ENCODE results near the gene ERH. TPM values are rescaled to one million over a fixed set of nuclear protein-coding genes. Genes with fewer than 3 reads are reported as not detected.
A peak's percentile ranks its signal among the peaks of the same experiment; 100 is the strongest.

ERH gene
- total RNA-seq (ENCODE audit: unreplicated experiment): 282 TPM
- long read RNA-seq, transcript ERH-203 (4 exons, 1,124 nt): major isoform, 23 of 26 reads
- long read RNA-seq, partial matches to known transcripts: 2 of 26 reads
- long read RNA-seq, other reads (novel, unspliced or antisense): 1 of 26 reads

GRCh38 chr14:69398053-69398817 lies at the start of gene ERH, which contains the start of gene SLC39A9:
Gene ERH (minus strand): TSS chr14:69398299. CDS start chr14:69398233, 66 bp downstream.
Gene SLC39A9 (plus strand): TSS chr14:69398692. CDS start chr14:69399370, 678 bp downstream.
- no peak for TF ChIP-seq CTCF (IDR thresholded peaks at IDR 0.05; ENCODE audit: unreplicated experiment)
- Mint-ChIP-seq H3K4me3 (ENCODE audit: unreplicated experiment) (peak within 1 kb of the TSS; percentile 99), H3K36me3 (ENCODE audit: low read depth, unreplicated experiment) (peaks cover 19% of the 10 kb centered on the region), H3K27me3 (ENCODE audit: unreplicated experiment) (peaks cover 6% of the 10 kb centered on the region), H3K9me3 (ENCODE audit: unreplicated experiment) (no peaks in the 10 kb centered on the region), H3K4me1 (ENCODE audit: unreplicated experiment) (peaks cover 33% of the 10 kb centered on the region), H3K27ac (ENCODE audit: unreplicated experiment) (peak within 1 kb of the TSS; percentile 100)
- DNase-seq (ENCODE audit: low spot score): peak; percentile 86

GRCh38 chr14:69443296-69443805 lies 45.3 kb upstream of the ERH start:
- TF ChIP-seq CTCF (IDR thresholded peaks at IDR 0.05; ENCODE audit: unreplicated experiment): no peak
- no peaks in the 10 kb centered on the region for H3K9me3 Mint-ChIP-seq (ENCODE audit: unreplicated experiment)
- H3K36me3 Mint-ChIP-seq (ENCODE audit: low read depth, unreplicated experiment): peaks cover 3% of the 10 kb centered on the region
- H3K27me3 Mint-ChIP-seq (ENCODE audit: unreplicated experiment): no peaks in the 10 kb centered on the region
- no peak for DNase-seq (ENCODE audit: low spot score)
- H3K4me3 Mint-ChIP-seq (ENCODE audit: unreplicated experiment): no peak overlapping the region
- H3K4me1 Mint-ChIP-seq (ENCODE audit: unreplicated experiment): peaks cover 3% of the 10 kb centered on the region
- H3K27ac Mint-ChIP-seq (ENCODE audit: unreplicated experiment): no peak overlapping the region

DNA sequence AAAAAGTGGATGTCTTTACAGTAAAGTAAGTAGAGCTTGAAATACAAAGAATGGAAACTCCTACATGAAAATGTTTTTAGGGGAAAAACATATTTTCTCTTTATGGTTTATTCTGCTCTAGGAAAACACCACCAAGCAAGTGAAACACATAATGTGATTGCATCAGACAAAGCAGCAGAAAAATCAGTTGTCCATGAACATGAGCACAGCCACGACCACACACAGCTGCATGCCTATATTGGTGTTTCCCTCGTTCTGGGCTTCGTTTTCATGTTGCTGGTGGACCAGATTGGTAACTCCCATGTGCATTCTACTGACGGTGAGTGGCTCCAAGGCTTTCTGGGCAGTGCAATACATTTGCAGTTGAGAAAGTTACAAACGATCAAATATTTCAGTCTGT lies 43.8 kb upstream of the ERH start:
- no peak overlapping the region for H3K4me3 Mint-ChIP-seq (ENCODE audit: unreplicated experiment)

GRCh38 chr14:69439521-69440270 lies 41.6 kb upstream of the ERH start:
- no peak for DNase-seq (ENCODE audit: low spot score)
- TF ChIP-seq CTCF (IDR thresholded peaks at IDR 0.05; ENCODE audit: unreplicated experiment): no peak
- Mint-ChIP-seq H3K36me3 (ENCODE audit: low read depth, unreplicated experiment) (peaks cover 3% of the 10 kb centered on the region), H3K27me3 (ENCODE audit: unreplicated experiment) (no peaks in the 10 kb centered on the region), H3K27ac (ENCODE audit: unreplicated experiment) (no peak overlapping the region), H3K4me1 (ENCODE audit: unreplicated experiment) (peaks cover 9% of the 10 kb centered on the region), H3K4me3 (ENCODE audit: unreplicated experiment) (no peak overlapping the region), H3K9me3 (ENCODE audit: unreplicated experiment) (no peaks in the 10 kb centered on the region)

More for the DNA sequence above, 43.8 kb upstream of the ERH start:
- TF ChIP-seq CTCF (IDR thresholded peaks at IDR 0.05; ENCODE audit: unreplicated experiment): no peak
- DNase-seq (ENCODE audit: low spot score): no peak
- H3K27me3 Mint-ChIP-seq (ENCODE audit: unreplicated experiment): no peaks in the 10 kb centered on the region
- H3K36me3 Mint-ChIP-seq (ENCODE audit: low read depth, unreplicated experiment): peaks cover 3% of the 10 kb centered on the region
- peaks cover 3% of the 10 kb centered on the region for H3K4me1 Mint-ChIP-seq (ENCODE audit: unreplicated experiment)
- no peaks in the 10 kb centered on the region for H3K9me3 Mint-ChIP-seq (ENCODE audit: unreplicated experiment)
- H3K27ac Mint-ChIP-seq (ENCODE audit: unreplicated experiment): no peak overlapping the region

Measured in endothelial cell (in vitro differentiated cells).